ENCODE measurements around the gene RILPL2.
"Not testable (repeated sequence)": the region's sequence is repeated elsewhere in the genome, so short reads cannot be mapped to it uniquely, and the experiment has no call there.

DNA sequence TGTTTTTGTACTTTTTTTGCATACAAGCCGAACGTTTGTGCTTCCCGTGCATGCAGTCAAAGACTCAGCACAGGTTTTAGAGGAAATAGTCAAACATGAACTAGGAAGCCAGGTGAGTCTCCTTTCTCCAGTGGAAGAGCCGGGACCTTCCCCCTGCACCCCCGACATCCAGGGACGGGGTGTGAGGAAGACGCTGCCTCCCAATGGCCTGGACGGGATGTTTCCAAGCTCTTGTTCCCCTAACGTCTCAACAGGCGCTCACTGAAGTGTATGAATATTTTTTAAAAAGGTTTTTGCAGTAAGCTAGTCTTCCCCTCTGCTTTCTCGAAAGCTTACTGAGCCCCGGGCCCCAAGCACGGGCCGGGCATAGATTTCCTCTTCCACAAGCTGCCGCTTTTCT is 28.6 kb downstream of the RILPL2 start:
- TF ChIP-seq ARNTL (CRISPR knock-in tag; IDR thresholded peaks at IDR 0.05; ENCODE audit: borderline replicate concordance, low read depth); ZNF70 (CRISPR knock-in tag; IDR thresholded peaks at IDR 0.05); ISL1 (CRISPR knock-in tag; IDR thresholded peaks at IDR 0.05); TOX (CRISPR knock-in tag; IDR thresholded peaks at IDR 0.05; ENCODE audit: borderline replicate concordance); CSDC2 (CRISPR knock-in tag; IDR thresholded peaks at IDR 0.05); GLIS3 (CRISPR knock-in tag; IDR thresholded peaks at IDR 0.05); RARB (CRISPR knock-in tag; IDR thresholded peaks at IDR 0.05): not testable (repeated sequence)
- TF ChIP-seq, protein P1, sequence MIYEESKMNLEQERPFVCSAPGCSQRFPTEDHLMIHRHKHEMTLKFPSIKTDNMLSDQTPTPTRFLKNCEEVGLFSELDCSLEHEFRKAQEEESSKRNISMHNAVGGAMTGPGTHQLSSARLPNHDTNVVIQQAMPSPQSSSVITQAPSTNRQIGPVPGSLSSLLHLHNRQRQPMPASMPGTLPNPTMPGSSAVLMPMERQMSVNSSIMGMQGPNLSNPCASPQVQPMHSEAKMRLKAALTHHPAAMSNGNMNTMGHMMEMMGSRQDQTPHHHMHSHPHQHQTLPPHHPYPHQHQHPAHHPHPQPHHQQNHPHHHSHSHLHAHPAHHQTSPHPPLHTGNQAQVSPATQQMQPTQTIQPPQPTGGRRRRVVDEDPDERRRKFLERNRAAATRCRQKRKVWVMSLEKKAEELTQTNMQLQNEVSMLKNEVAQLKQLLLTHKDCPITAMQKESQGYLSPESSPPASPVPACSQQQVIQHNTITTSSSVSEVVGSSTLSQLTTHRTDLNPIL (CRISPR knock-in tag; IDR thresholded peaks at IDR 0.05; ENCODE audit: low read depth): not testable (repeated sequence)
- TF ChIP-seq, protein P2, sequence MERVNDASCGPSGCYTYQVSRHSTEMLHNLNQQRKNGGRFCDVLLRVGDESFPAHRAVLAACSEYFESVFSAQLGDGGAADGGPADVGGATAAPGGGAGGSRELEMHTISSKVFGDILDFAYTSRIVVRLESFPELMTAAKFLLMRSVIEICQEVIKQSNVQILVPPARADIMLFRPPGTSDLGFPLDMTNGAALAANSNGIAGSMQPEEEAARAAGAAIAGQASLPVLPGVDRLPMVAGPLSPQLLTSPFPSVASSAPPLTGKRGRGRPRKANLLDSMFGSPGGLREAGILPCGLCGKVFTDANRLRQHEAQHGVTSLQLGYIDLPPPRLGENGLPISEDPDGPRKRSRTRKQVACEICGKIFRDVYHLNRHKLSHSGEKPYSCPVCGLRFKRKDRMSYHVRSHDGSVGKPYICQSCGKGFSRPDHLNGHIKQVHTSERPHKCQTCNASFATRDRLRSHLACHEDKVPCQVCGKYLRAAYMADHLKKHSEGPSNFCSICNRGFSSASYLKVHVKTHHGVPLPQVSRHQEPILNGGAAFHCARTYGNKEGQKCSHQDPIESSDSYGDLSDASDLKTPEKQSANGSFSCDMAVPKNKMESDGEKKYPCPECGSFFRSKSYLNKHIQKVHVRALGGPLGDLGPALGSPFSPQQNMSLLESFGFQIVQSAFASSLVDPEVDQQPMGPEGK (CRISPR knock-in tag; IDR thresholded peaks at IDR 0.05; ENCODE audit: borderline replicate concordance): not testable (repeated sequence)

Data from SK-N-SH treated with all-trans-retinoic acid at 6 μM for 48 hours (cell line).